HUDEP-2 (cell line): ENCODE data around the gene BCOR.

Experiments used
- DNase-seq, 76 experiments: peaks; one replicate each; lab custom pipeline; 2025; ENCODE audit not compliant: unreplicated experiment in 76 of 76; lab: John Stamatoyannopoulos, UW

Gene BCOR

GRCh38 chrX:40100141-40100536, 2.4 kb upstream of the BCOR start:
- DNase-seq, result peak in 12 of 76 experiments; percentile 0 to 30 (median 8)

- peak in 57 of 76 experiments; percentile 0 to 59 (median 26) for DNase-seq
These were observed 1.5 kb upstream of the BCOR start for GRCh38 chrX:40099055-40099958.

GRCh38 chrX:40098264-40099054, 701 bp upstream of the BCOR start:
- DNase-seq, result peak in 49 of 76 experiments; percentile 0 to 59 (median 31)

- peak in 15 of 76 experiments; percentile 1 to 42 (median 10) for DNase-seq
These were observed 636 bp downstream of the BCOR start for GRCh38 chrX:40097141-40097503.

GRCh38 chrX:40096395-40097091, 1.2 kb downstream of the BCOR start:
- peak in 18 of 76 experiments; percentile 0 to 46 (median 11) for DNase-seq

- DNase-seq, result peak in 17 of 76 experiments; percentile 0 to 21 (median 4)
These were observed 2.0 kb downstream of the BCOR start for GRCh38 chrX:40095583-40096394.

GRCh38 chrX:40094900-40095582, 2.7 kb downstream of the BCOR start:
- peak in 4 of 76 experiments; percentile 1 to 14 (median 4) for DNase-seq

GRCh38 chrX:40094041-40094899, 3.5 kb downstream of the BCOR start:
- peak in 73 of 76 experiments; percentile 2 to 78 (median 48) for DNase-seq

GRCh38 chrX:40093586-40093985, 4.2 kb downstream of the BCOR start:
- DNase-seq, result no peak

- DNase-seq, result no peak
These were observed 4.8 kb downstream of the BCOR start for GRCh38 chrX:40092808-40093435.

GRCh38 chrX:40091691-40092421, 5.9 kb downstream of the BCOR start:
- DNase-seq, result no peak

- no peak for DNase-seq
These were observed 6.8 kb downstream of the BCOR start for GRCh38 chrX:40090961-40091360.

GRCh38 chrX:40090050-40090804, 7.5 kb downstream of the BCOR start:
- DNase-seq, result peak in 27 of 76 experiments; percentile 0 to 46 (median 15)

GRCh38 chrX:40088803-40089540, 8.8 kb downstream of the BCOR start:
- DNase-seq, result no peak

GRCh38 chrX:40088299-40088625, 9.5 kb downstream of the BCOR start:
- no peak for DNase-seq
